Peyer's patch (tissue), 4 donors: ENCODE data around the gene MEGF6. TPM values are rescaled to one million over a fixed set of nuclear protein-coding genes. Genes with fewer than 3 reads are reported as not detected.

ENCODE experiments used
- DNase-seq, 3 donors: peaks; one replicate each; pipeline ENCODE4 v3.0.0-alpha.2; 2017 to 2019
- H3K27ac ChIP-seq, 4 donors: fragments of 200-600 bp; sonication (generic); one replicate each; pipeline ENCODE4 v1.5.1; 2016 to 2019
- H3K27me3 ChIP-seq, 2 donors: fragments of 200-600 bp; sonication (generic); one replicate each; pipeline ENCODE4 v1.5.1; 2019
- H3K36me3 ChIP-seq, 3 donors: fragments of 200-600 bp; sonication (generic); one replicate each; pipeline ENCODE4 v1.5.1; 2016 to 2019
- H3K4me1 ChIP-seq, 4 donors: fragments of 200-600 bp; sonication (generic); one replicate each; pipeline ENCODE4 v1.5.1; 2016 to 2019
- H3K4me3 ChIP-seq, 4 donors: fragments of 200-600 bp; sonication (generic); 1 replicate in 3 of 4; 2 replicates in 1 of 4; pipeline ENCODE4 v1.5.1; 2016 to 2019; ENCODE audit warnings: mild to moderate bottlenecking in 1 of 4
- H3K9me3 ChIP-seq, 4 donors: fragments of 200-600 bp; sonication (generic); one replicate each; pipeline ENCODE4 v1.5.1; 2016 to 2019; ENCODE audit warnings: mild to moderate bottlenecking in 1 of 4
- CTCF ChIP-seq, 6 experiments: fragments of 450-650 bp in 4 of 6; fragments of 200-600 bp in 2 of 6; sonication (generic) in 1 of 6; IDR thresholded peaks; one replicate each; pipeline ENCODE4 v1.5.1; 2017 to 2019; ENCODE audit warnings: antibody characterized with exemption in 6 of 6, mild to moderate bottlenecking in 3 of 6, moderate library complexity in 1 of 6
- POLR2A ChIP-seq, 2 donors: fragments of 450-650 bp; IDR thresholded peaks; one replicate each; pipeline ENCODE4 v1.5.1; 2017; ENCODE audit warnings: antibody characterized with exemption in 2 of 2, mild to moderate bottlenecking in 2 of 2, moderate library complexity in 2 of 2
- total RNA-seq, 4 donors: library from RNA; depleted of rRNA; stranded (reverse); fragments of >200 nt; gene quantifications; one replicate each; pipeline ENCODE4 v1.1.0, GENCODE V29; 2016

The MEGF6 gene
- total RNA-seq, 4 donors from 2014 or later = 2.5 to 61.1 (median 11.1) TPM

GRCh38 chr1:3614755-3615742 is 3.7 kb upstream of the MEGF6 start:
- Histone ChIP-seq H3K27ac (no peak overlapping the region), H3K4me1 (peaks cover 5 to 20% (median 17%) of the 10 kb centered on the region in 4 donors), H3K36me3 (no peaks in the 10 kb centered on the region), H3K4me3 (no peak overlapping the region), H3K9me3 (no peaks in the 10 kb centered on the region), H3K27me3 (no peaks in the 10 kb centered on the region)
- TF ChIP-seq CTCF (IDR thresholded peaks at IDR 0.05) (peak in 5 of 6 experiments; percentile 28 to 48 (median 46)), POLR2A (IDR thresholded peaks at IDR 0.05) (no peak)
- DNase-seq = no peak

GRCh38 chr1:3612123-3612522 is 815 bp upstream of the MEGF6 start:
- Histone ChIP-seq H3K9me3 (no peaks in the 10 kb centered on the region), H3K27me3 (no peaks in the 10 kb centered on the region), H3K4me3 (peak overlapping the region in 3 of 4 donors; percentile 47 to 54 (median 53)), H3K27ac (no peak overlapping the region), H3K36me3 (no peaks in the 10 kb centered on the region), H3K4me1 (peaks cover 5 to 18% (median 15%) of the 10 kb centered on the region in 4 donors)
- TF ChIP-seq POLR2A (IDR thresholded peaks at IDR 0.05) = no peak
- no peak for TF ChIP-seq CTCF (IDR thresholded peaks at IDR 0.05)
- DNase-seq = no peak

GRCh38 chr1:3610527-3611169 is 660 bp downstream of the MEGF6 start:
- Histone ChIP-seq H3K4me3 (peak overlapping the region; percentile 18 to 54 (median 50)), H3K4me1 (peaks cover 5 to 18% (median 15%) of the 10 kb centered on the region in 4 donors), H3K27ac (no peak overlapping the region), H3K36me3 (no peaks in the 10 kb centered on the region), H3K27me3 (no peaks in the 10 kb centered on the region), H3K9me3 (no peaks in the 10 kb centered on the region)
- no peak for DNase-seq
- TF ChIP-seq CTCF (IDR thresholded peaks at IDR 0.05) = no peak
- no peak for TF ChIP-seq POLR2A (IDR thresholded peaks at IDR 0.05)

- Histone ChIP-seq H3K4me3 (no peak overlapping the region), H3K36me3 (no peaks in the 10 kb centered on the region), H3K4me1 (peaks cover 5 to 18% (median 15%) of the 10 kb centered on the region in 4 donors), H3K27ac (no peak overlapping the region), H3K27me3 (no peaks in the 10 kb centered on the region), H3K9me3 (no peaks in the 10 kb centered on the region)
- TF ChIP-seq CTCF (IDR thresholded peaks at IDR 0.05) = no peak
- no peak for TF ChIP-seq POLR2A (IDR thresholded peaks at IDR 0.05)
- no peak for DNase-seq
Measured at GRCh38 chr1:3609769-3610526, 1.4 kb downstream of the MEGF6 start.

- DNase-seq = no peak
- Histone ChIP-seq H3K4me1 (peaks cover 5 to 18% (median 15%) of the 10 kb centered on the region in 4 donors), H3K4me3 (no peak overlapping the region), H3K27ac (no peak overlapping the region), H3K9me3 (no peaks in the 10 kb centered on the region), H3K27me3 (no peaks in the 10 kb centered on the region), H3K36me3 (no peaks in the 10 kb centered on the region)
- TF ChIP-seq POLR2A (IDR thresholded peaks at IDR 0.05) = no peak
- no peak for TF ChIP-seq CTCF (IDR thresholded peaks at IDR 0.05)
Measured at GRCh38 chr1:3609016-3609768, 2.1 kb downstream of the MEGF6 start.
